KMS-11 (cell line): ENCODE measurements around the gene MAGI3.

ENCODE experiments used
- H2AFZ ChIP-seq: fragments of 200-600 bp; sonication (generic); 2 replicates; pipeline ENCODE4 v1.6.1; 2016; ENCODE audit warnings: antibody characterized with exemption, mixed run types, low read depth
- H3K27ac ChIP-seq: fragments of 200-600 bp; sonication (generic); 2 replicates; pipeline ENCODE4 v1.6.1; 2016; ENCODE audit warnings: mild to moderate bottlenecking, mixed run types
- H3K27me3 ChIP-seq: fragments of 200-600 bp; sonication (generic); 2 replicates; pipeline ENCODE4 v1.6.1; 2017; ENCODE audit warnings: mild to moderate bottlenecking, low read depth, mixed run types, moderate library complexity; ENCODE audit not compliant: insufficient read depth
- H3K36me3 ChIP-seq: fragments of 200-600 bp; sonication (generic); 2 replicates; pipeline ENCODE4 v1.6.1; 2017; ENCODE audit warnings: mild to moderate bottlenecking, mixed run types; ENCODE audit not compliant: insufficient read depth
- H3K4me1 ChIP-seq: fragments of 200-600 bp; sonication (generic); 2 replicates; pipeline ENCODE4 v1.6.1; 2016; ENCODE audit warnings: mild to moderate bottlenecking, low read depth, mixed run types; ENCODE audit not compliant: poor library complexity, severe bottlenecking
- H3K4me2 ChIP-seq: fragments of 200-600 bp; sonication (generic); 2 replicates; pipeline ENCODE4 v1.7.0; 2016; ENCODE audit warnings: mild to moderate bottlenecking, mixed run types
- H3K4me3 ChIP-seq: fragments of 200-600 bp; sonication (generic); IDR thresholded peaks from 2 replicates; pipeline ENCODE4 v1.6.1; 2017; ENCODE audit warnings: low read depth, low read length, mixed read lengths; ENCODE audit not compliant: insufficient read depth
- H3K79me2 ChIP-seq: fragments of 200-600 bp; sonication (generic); 2 replicates; pipeline ENCODE4 v1.6.1; 2016; ENCODE audit warnings: low read depth, mixed run types; ENCODE audit not compliant: insufficient read depth
- H3K9ac ChIP-seq: fragments of 200-600 bp; sonication (generic); 2 replicates; pipeline ENCODE4 v1.6.1; 2016; ENCODE audit warnings: mild to moderate bottlenecking, mixed run types
- H4K20me1 ChIP-seq: fragments of 200-600 bp; sonication (generic); 2 replicates; pipeline ENCODE4 v1.6.1; 2016; ENCODE audit warnings: mild to moderate bottlenecking, mixed run types; ENCODE audit not compliant: insufficient read depth
- TF ChIP-seq, protein P1 (sequence below): fragments of 200-600 bp; sonication (generic); conservative IDR thresholded peaks from 2 replicates; pipeline ENCODE4 v1.6.1; 2017; ENCODE audit warnings: low read depth, mild to moderate bottlenecking, antibody characterized with exemption, low read length, moderate library complexity, mixed read lengths

Gene MAGI3

DNA sequence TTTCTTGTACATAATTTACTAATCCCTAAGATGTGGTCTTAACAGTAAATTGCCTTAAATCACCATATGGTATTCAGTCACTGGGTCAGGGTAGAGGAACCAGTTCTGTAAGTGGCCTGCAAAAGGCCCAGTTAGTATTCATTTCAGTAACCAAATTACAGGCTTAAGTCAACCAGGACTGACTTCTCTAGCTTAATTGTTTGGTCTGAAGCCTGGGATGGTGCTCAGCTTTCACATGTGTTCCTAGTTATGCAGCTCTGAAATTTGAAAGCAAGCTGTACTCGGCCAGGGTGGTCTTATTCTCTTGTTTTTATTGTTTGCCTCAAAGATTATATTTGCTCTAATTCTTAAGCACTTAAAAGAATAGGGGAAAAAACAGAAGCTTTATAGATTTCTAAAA lies 144.6 kb downstream of the MAGI3 start:
- Histone ChIP-seq H4K20me1 (no peaks in the 10 kb centered on the region), H3K36me3 (no peaks in the 10 kb centered on the region), H2AFZ (no peak overlapping the region), H3K9ac (no peak overlapping the region), H3K27ac (no peak overlapping the region), H3K4me1 (no peaks in the 10 kb centered on the region), H3K79me2 (no peaks in the 10 kb centered on the region), H3K27me3 (no peaks in the 10 kb centered on the region), H3K4me3 (no peak overlapping the region), H3K4me2 (no peak overlapping the region)
- TF ChIP-seq, protein P1, sequence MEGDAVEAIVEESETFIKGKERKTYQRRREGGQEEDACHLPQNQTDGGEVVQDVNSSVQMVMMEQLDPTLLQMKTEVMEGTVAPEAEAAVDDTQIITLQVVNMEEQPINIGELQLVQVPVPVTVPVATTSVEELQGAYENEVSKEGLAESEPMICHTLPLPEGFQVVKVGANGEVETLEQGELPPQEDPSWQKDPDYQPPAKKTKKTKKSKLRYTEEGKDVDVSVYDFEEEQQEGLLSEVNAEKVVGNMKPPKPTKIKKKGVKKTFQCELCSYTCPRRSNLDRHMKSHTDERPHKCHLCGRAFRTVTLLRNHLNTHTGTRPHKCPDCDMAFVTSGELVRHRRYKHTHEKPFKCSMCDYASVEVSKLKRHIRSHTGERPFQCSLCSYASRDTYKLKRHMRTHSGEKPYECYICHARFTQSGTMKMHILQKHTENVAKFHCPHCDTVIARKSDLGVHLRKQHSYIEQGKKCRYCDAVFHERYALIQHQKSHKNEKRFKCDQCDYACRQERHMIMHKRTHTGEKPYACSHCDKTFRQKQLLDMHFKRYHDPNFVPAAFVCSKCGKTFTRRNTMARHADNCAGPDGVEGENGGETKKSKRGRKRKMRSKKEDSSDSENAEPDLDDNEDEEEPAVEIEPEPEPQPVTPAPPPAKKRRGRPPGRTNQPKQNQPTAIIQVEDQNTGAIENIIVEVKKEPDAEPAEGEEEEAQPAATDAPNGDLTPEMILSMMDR = no peak

DNA sequence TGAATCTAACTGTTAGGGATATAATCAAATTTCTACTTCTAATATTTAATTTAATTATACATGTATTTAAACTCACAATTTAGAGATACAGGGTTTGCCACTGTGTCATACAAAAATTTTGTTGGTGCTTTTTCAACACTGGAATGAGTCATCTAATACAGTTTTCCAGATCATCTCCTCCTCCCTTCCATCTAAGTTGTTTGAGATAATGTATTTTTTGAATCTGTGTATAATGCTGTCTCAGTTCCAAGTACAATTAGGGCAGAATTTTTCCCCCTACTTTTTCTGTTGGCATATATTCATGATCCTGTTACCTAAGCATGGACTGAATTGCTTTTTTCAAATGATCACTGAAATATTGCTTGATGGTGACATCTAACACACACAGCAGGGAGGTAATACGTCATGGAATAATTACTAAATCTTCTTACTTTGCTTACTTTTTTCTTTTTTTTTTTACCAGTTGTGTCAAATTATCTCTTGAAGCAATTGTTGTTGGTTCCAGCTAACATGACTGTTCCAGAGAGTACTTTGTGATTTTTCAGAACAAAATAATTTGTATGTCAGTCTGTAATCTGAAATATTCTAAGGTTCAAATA lies 146.0 kb downstream of the MAGI3 start:
- TF ChIP-seq, protein P1 = no peak
- no peak overlapping the region for H2AFZ ChIP-seq
- no peaks in the 10 kb centered on the region for H3K36me3 ChIP-seq
- no peak overlapping the region for H3K4me2 ChIP-seq
- no peak overlapping the region for H3K4me3 ChIP-seq
- no peaks in the 10 kb centered on the region for H4K20me1 ChIP-seq
- no peak overlapping the region for H3K27ac ChIP-seq
- no peak overlapping the region for H3K9ac ChIP-seq
- H3K27me3 ChIP-seq = no peaks in the 10 kb centered on the region
- peaks cover 7% of the 10 kb centered on the region for H3K4me1 ChIP-seq
- no peaks in the 10 kb centered on the region for H3K79me2 ChIP-seq

DNA sequence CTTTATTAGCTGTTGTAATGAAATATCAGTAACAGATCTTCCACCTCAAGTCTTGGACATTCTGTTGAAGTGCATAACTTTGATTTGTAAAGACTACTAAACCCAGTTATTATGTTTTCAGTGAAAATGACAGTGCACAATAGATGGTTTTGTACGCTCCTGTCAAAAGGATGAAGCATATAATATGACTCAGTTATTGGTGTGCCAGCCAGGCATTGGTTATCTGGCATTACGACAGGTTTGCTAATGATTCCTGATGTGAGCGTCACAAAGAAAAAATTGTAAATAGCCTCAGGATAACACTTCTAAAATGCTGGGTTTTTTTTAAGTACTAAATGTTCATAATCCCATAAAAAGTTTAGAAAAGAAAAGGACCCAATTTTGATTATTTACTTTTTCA lies 147.9 kb downstream of the MAGI3 start:
- Histone ChIP-seq H2AFZ (no peak overlapping the region), H3K4me3 (no peak overlapping the region), H3K27ac (no peak overlapping the region), H3K9ac (no peak overlapping the region), H3K79me2 (no peaks in the 10 kb centered on the region), H3K27me3 (no peaks in the 10 kb centered on the region), H4K20me1 (no peaks in the 10 kb centered on the region), H3K4me1 (peaks cover 7% of the 10 kb centered on the region), H3K4me2 (no peak overlapping the region), H3K36me3 (no peaks in the 10 kb centered on the region)
- TF ChIP-seq, protein P1 = no peak

DNA sequence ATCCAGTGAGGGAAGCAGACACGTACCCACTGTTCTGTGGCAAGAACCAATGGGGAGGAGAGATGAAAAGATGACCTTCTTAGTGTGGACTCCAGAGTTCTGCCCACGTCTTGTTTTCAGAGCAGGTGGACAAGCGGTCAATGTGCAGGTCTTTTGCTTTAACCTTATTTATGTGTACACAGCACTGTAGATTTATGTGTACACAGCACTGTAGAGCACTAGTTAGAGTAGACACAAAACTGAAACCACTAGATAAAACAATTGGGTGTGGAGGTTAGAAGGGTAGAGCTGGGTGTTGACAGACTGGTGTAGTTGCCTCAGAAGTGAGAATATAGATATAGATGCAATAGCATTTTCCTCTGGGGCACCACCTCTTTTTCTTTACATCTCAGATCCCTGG lies 150.0 kb downstream of the MAGI3 start:
- H3K9ac ChIP-seq = no peak overlapping the region
- H3K27ac ChIP-seq = no peak overlapping the region
- TF ChIP-seq, protein P1 = no peak
- H3K4me2 ChIP-seq = no peak overlapping the region
- no peaks in the 10 kb centered on the region for H4K20me1 ChIP-seq
- H3K27me3 ChIP-seq = no peaks in the 10 kb centered on the region
- H3K4me3 ChIP-seq = no peak overlapping the region
- H3K79me2 ChIP-seq = no peaks in the 10 kb centered on the region
- H3K4me1 ChIP-seq = peaks cover 7% of the 10 kb centered on the region
- H3K36me3 ChIP-seq = no peaks in the 10 kb centered on the region
- no peak overlapping the region for H2AFZ ChIP-seq
